Cortex of kidney (tissue), 1 donor: ENCODE measurements around the gene SARM1.

Source experiments
- DNase-seq: peaks from one replicate; lab custom pipeline; 2025; lab: John Stamatoyannopoulos, UW

SARM1 gene

GRCh38 chr17:28395968-28396367 is 24.5 kb downstream of the SARM1 start:
- DNase-seq = no peak

GRCh38 chr17:28396635-28397239 is 25.2 kb downstream of the SARM1 start:
- no peak for DNase-seq

- no peak for DNase-seq
These were observed 25.8 kb downstream of the SARM1 start for GRCh38 chr17:28397275-28397674.

GRCh38 chr17:28397687-28398279 is 26.3 kb downstream of the SARM1 start:
- DNase-seq = no peak

GRCh38 chr17:28398280-28398981 is 26.9 kb downstream of the SARM1 start:
- DNase-seq = no peak

GRCh38 chr17:28399808-28400207 is 28.3 kb downstream of the SARM1 start:
- no peak for DNase-seq

- DNase-seq = no peak
These were observed 30.7 kb downstream of the SARM1 start for GRCh38 chr17:28402224-28402630.

GRCh38 chr17:28402844-28403243 is 31.4 kb downstream of the SARM1 start:
- DNase-seq = no peak

- no peak for DNase-seq
These were observed 32.5 kb downstream of the SARM1 start for GRCh38 chr17:28404007-28404406.

GRCh38 chr17:28404461-28404811 is 32.9 kb downstream of the SARM1 start:
- DNase-seq = no peak

GRCh38 chr17:28404812-28405570 is 33.5 kb downstream of the SARM1 start:
- DNase-seq = no peak

GRCh38 chr17:28405632-28406472 is 34.4 kb downstream of the SARM1 start, which contains the start of gene SLC46A1:
TSS of gene SLC46A1 (minus strand) at chr17:28406212. CDS start at chr17:28406114, 98 bp downstream.
- DNase-seq = no peak

GRCh38 chr17:28406473-28406814 is 35.0 kb downstream of the SARM1 start:
- no peak for DNase-seq

GRCh38 chr17:28407130-28407973 is 35.9 kb downstream of the SARM1 start:
- no peak for DNase-seq

- no peak for DNase-seq
These were observed 36.4 kb downstream of the SARM1 start for GRCh38 chr17:28407974-28408306.

- no peak for DNase-seq
These were observed 40.6 kb downstream of the SARM1 start for GRCh38 chr17:28412099-28412498.

- DNase-seq = no peak
These were observed 42.3 kb downstream of the SARM1 start for GRCh38 chr17:28413804-28414203.

GRCh38 chr17:28415886-28416285 is 44.4 kb downstream of the SARM1 start:
- no peak for DNase-seq

GRCh38 chr17:28416703-28417311 is 45.3 kb downstream of the SARM1 start:
- DNase-seq = no peak

- DNase-seq = no peak
These were observed 50.4 kb downstream of the SARM1 start for GRCh38 chr17:28421787-28422305.
